ENCODE measurements around the gene EFNA4. TPM values are rescaled to one million over a fixed set of nuclear protein-coding genes. Genes with fewer than 3 reads are reported as not detected.

Gene EFNA4
- total RNA-seq, 1 experiment from 2014 or later: 11.8 TPM

GRCh38 chr1:155048449-155049334 is 14.8 kb upstream of the EFNA4 start:
- Mint-ChIP-seq H3K27me3 (ENCODE audit: low read depth) (peaks cover 20% of the 10 kb centered on the region), H3K4me1 (peaks cover 33 to 58% of the 10 kb centered on the region in 2 experiments), H3K27ac (peak overlapping the region in 1 of 3 experiments; percentile 45; a peak in 1 of 7 replicates), H3K36me3 (ENCODE audit: insufficient read depth in 1 of 3, low read depth in 3 of 3) (no peaks in the 10 kb centered on the region; a peak in 2 of 7 replicates), H3K9me3 (no peaks in the 10 kb centered on the region; a peak in 1 of 5 replicates), H3K4me3 (no peak overlapping the region)
- peaks cover 4% of the 10 kb centered on the region; the same call in 1 of the 2 replicates for H3K27me3 ChIP-seq (ENCODE audit: insufficient read depth, low read length)
- no peaks in the 10 kb centered on the region for H3K9me3 ChIP-seq (ENCODE audit: control insufficient read depth, low read depth, low read length)
- H2AK5ac ChIP-seq (ENCODE audit: insufficient read length, low read length): no peak overlapping the region
- no peaks in the 10 kb centered on the region for H4K20me1 ChIP-seq (ENCODE audit: control insufficient read depth, insufficient read depth, insufficient read length)
- no peak for TF ChIP-seq CTCF (conservative IDR thresholded peaks at IDR 0.05)
- no peak overlapping the region for H2BK120ac ChIP-seq (ENCODE audit: low read depth, low read length, poor library complexity, severe bottlenecking)
- H3K79me1 ChIP-seq (ENCODE audit: insufficient read depth, low read depth, low read length, poor library complexity, severe bottlenecking): no peaks in the 10 kb centered on the region
- H3K4me2 ChIP-seq (ENCODE audit: insufficient read depth, insufficient read length, low read length): no peak overlapping the region
- DNase-seq: no peak
- no peak overlapping the region for H3K14ac ChIP-seq (ENCODE audit: insufficient read depth, low read length)
- no CpG with 5 or more reads among the region's 8 CpGs for WGBS (ENCODE audit: extremely low coverage, insufficient read length, low lambda C conversion rate)
- no peak overlapping the region for H3K23ac ChIP-seq (ENCODE audit: insufficient read length, low read depth, low read length)
- H2AFZ ChIP-seq (ENCODE audit: low read length): no peak overlapping the region
- H3K4ac ChIP-seq (ENCODE audit: low read depth, low read length): no peak overlapping the region
- no peak overlapping the region for H2BK5ac ChIP-seq (ENCODE audit: insufficient read length, low read length)
- H2BK20ac ChIP-seq (ENCODE audit: low read depth, low read length, poor library complexity, severe bottlenecking): no peak overlapping the region
- H4K5ac ChIP-seq (ENCODE audit: insufficient read length, low read depth, low read length): no peak overlapping the region
- no peak overlapping the region for H3K56ac ChIP-seq (ENCODE audit: insufficient read length, low read depth, low read length)
- no peak overlapping the region for H3T11ph ChIP-seq (ENCODE audit: low read length)
- no peak overlapping the region for H3K9ac ChIP-seq (ENCODE audit: extremely low read depth, insufficient read length, low read length)
- H3K4me1 ChIP-seq (ENCODE audit: insufficient read depth, low read length): no peaks in the 10 kb centered on the region; the same call in 1 of the 2 replicates
- H3K18ac ChIP-seq (ENCODE audit: insufficient read length, low read depth, low read length): no peak overlapping the region
- no peak overlapping the region for H4K91ac ChIP-seq (ENCODE audit: insufficient read length, low read depth, low read length)
- no peak overlapping the region for H2BK12ac ChIP-seq (ENCODE audit: insufficient read length, low read depth, low read length)
- no peak overlapping the region for H2BK15ac ChIP-seq (ENCODE audit: low read depth, low read length)
- peaks cover 16% of the 10 kb centered on the region for H3K23me2 ChIP-seq (ENCODE audit: insufficient read length, low read depth, low read length, poor library complexity, severe bottlenecking)
- no peaks in the 10 kb centered on the region for H3K79me2 ChIP-seq (ENCODE audit: insufficient read depth, low read length)
- H4K8ac ChIP-seq (replicated peaks; ENCODE audit: insufficient read length, low read depth, low read length): no peak overlapping the region
- no peak overlapping the region for H3K27ac ChIP-seq (ENCODE audit: insufficient read length, low read depth, low read length)

All from H9 (cell line).